ENCODE measurements around the gene PDCD4.

The PDCD4 gene

GRCh38 chr10:110859973-110860376 lies 11.8 kb upstream of the PDCD4 start:
- Histone ChIP-seq H3K9me3 (no peaks in the 10 kb centered on the region), H3K27ac (peak overlapping the region; percentile 99), H3K4me1 (ENCODE audit: control insufficient read depth in 1 of 2, insufficient read depth in 1 of 2, low read depth in 1 of 2, low read length in 1 of 2) (peaks cover 76 to 83% of the 10 kb centered on the region in 2 experiments), H3K27me3 (no peaks in the 10 kb centered on the region), H3K4me3 (ENCODE audit: low read depth in 1 of 2, low read length in 1 of 2) (peak overlapping the region in 1 of 2 experiments; percentile 14), H3K36me3 (no peaks in the 10 kb centered on the region)
- TF ChIP-seq CTCF (IDR thresholded peaks at IDR 0.05): no peak

- Histone ChIP-seq H3K27ac (peak overlapping the region; percentile 99), H3K4me3 (ENCODE audit: low read depth in 1 of 2, low read length in 1 of 2) (peak overlapping the region; percentile 1 to 14), H3K9me3 (no peaks in the 10 kb centered on the region), H3K36me3 (no peaks in the 10 kb centered on the region), H3K27me3 (no peaks in the 10 kb centered on the region), H3K4me1 (ENCODE audit: control insufficient read depth in 1 of 2, insufficient read depth in 1 of 2, low read depth in 1 of 2, low read length in 1 of 2) (peaks cover 84 to 87% of the 10 kb centered on the region in 2 experiments)
- TF ChIP-seq CTCF (IDR thresholded peaks at IDR 0.05): no peak
Observed at GRCh38 chr10:110860576-110861241, 11.0 kb upstream of the PDCD4 start.

GRCh38 chr10:110861476-110861875 lies 10.3 kb upstream of the PDCD4 start:
- H3K4me3 ChIP-seq (ENCODE audit: low read depth in 1 of 2, low read length in 1 of 2): peak overlapping the region in 1 of 2 experiments; percentile 14
- H3K27me3 ChIP-seq: no peaks in the 10 kb centered on the region
- no peak for TF ChIP-seq CTCF (IDR thresholded peaks at IDR 0.05)
- H3K4me1 ChIP-seq (ENCODE audit: control insufficient read depth in 1 of 2, insufficient read depth in 1 of 2, low read depth in 1 of 2, low read length in 1 of 2): peaks cover 90 to 95% of the 10 kb centered on the region in 2 experiments
- H3K9me3 ChIP-seq: no peaks in the 10 kb centered on the region
- no peaks in the 10 kb centered on the region for H3K36me3 ChIP-seq
- peak overlapping the region; percentile 99 for H3K27ac ChIP-seq

- H3K36me3 ChIP-seq: no peaks in the 10 kb centered on the region
- peaks cover 96 to 100% of the 10 kb centered on the region in 2 experiments for H3K4me1 ChIP-seq (ENCODE audit: control insufficient read depth in 1 of 2, insufficient read depth in 1 of 2, low read depth in 1 of 2, low read length in 1 of 2)
- H3K9me3 ChIP-seq: no peaks in the 10 kb centered on the region
- H3K4me3 ChIP-seq (ENCODE audit: low read depth in 1 of 2, low read length in 1 of 2): peak overlapping the region; percentile 10 to 25
- H3K27me3 ChIP-seq: no peaks in the 10 kb centered on the region
- TF ChIP-seq CTCF (IDR thresholded peaks at IDR 0.05): no peak
- peak overlapping the region; percentile 99 for H3K27ac ChIP-seq
Observed at GRCh38 chr10:110861930-110862649, 9.6 kb upstream of the PDCD4 start.

- H3K27me3 ChIP-seq: no peaks in the 10 kb centered on the region
- TF ChIP-seq CTCF (IDR thresholded peaks at IDR 0.05): no peak
- no peaks in the 10 kb centered on the region for H3K36me3 ChIP-seq
- peaks cover 96 to 100% of the 10 kb centered on the region in 2 experiments for H3K4me1 ChIP-seq (ENCODE audit: control insufficient read depth in 1 of 2, insufficient read depth in 1 of 2, low read depth in 1 of 2, low read length in 1 of 2)
- peak overlapping the region; percentile 10 to 25 for H3K4me3 ChIP-seq (ENCODE audit: low read depth in 1 of 2, low read length in 1 of 2)
- no peaks in the 10 kb centered on the region for H3K9me3 ChIP-seq
- peak overlapping the region; percentile 99 for H3K27ac ChIP-seq
Observed at GRCh38 chr10:110862961-110863360, 8.8 kb upstream of the PDCD4 start.

Data from neutrophil (primary cell).